Vagina (tissue), 2 donors: ENCODE data around the gene EEF1AKMT3. TPM values are rescaled to one million over a fixed set of nuclear protein-coding genes. Genes with fewer than 3 reads are reported as not detected.

ENCODE experiments used
- DNase-seq, 2 donors: peaks; one replicate each; pipeline ENCODE4 v3.0.0-alpha.2; 2017; ENCODE audit errors: extremely low spot score in 2 of 2
- H3K27ac ChIP-seq: fragments of 200-600 bp; sonication (generic); one replicate; pipeline ENCODE4 v1.5.1; 2019
- H3K27me3 ChIP-seq: fragments of 200-600 bp; sonication (generic); one replicate; pipeline ENCODE4 v1.5.1; 2019
- H3K36me3 ChIP-seq, 2 donors: fragments of 200-600 bp; sonication (generic); one replicate each; pipeline ENCODE4 v1.5.1; 2017 to 2019
- H3K4me1 ChIP-seq: fragments of 200-600 bp; sonication (generic); one replicate; pipeline ENCODE4 v1.5.1; 2019
- H3K4me3 ChIP-seq, 2 donors: fragments of 200-600 bp; sonication (generic); 1 replicate in 1 of 2; 2 replicates in 1 of 2; pipeline ENCODE4 v1.5.1; 2016 to 2019
- H3K9me3 ChIP-seq: fragments of 200-600 bp; sonication (generic); one replicate; pipeline ENCODE4 v1.5.1; 2019
- POLR2A ChIP-seq, 2 donors: fragments of 450-650 bp; IDR thresholded peaks; one replicate each; pipeline ENCODE4 v1.6.1; 2017; ENCODE audit warnings: antibody characterized with exemption in 2 of 2, mild to moderate bottlenecking in 2 of 2, moderate library complexity in 2 of 2
- POLR2AphosphoS5 ChIP-seq, 2 donors: sonication (generic); formaldehyde crosslinking; IDR thresholded peaks; one replicate each; pipeline ENCODE4 v1.9.0; 2017; ENCODE audit warnings: antibody characterized with exemption in 2 of 2, mild to moderate bottlenecking in 2 of 2, low read depth in 1 of 2; ENCODE audit not compliant: insufficient read depth in 1 of 2
- intact Hi-C: fragments of 100-400 bp; cut with DNase I; formaldehyde crosslinking; loops from one replicate; pipeline ENCODE4 v1.15.1; 2023
- total RNA-seq: library from RNA; depleted of rRNA; stranded (reverse); fragments of >200 nt; gene quantifications from one replicate; pipeline ENCODE4 v1.2.3, GENCODE V29; 2016
- TF ChIP-seq, protein P1 (sequence below), 3 experiments: fragments of 450-650 bp in 2 of 3; fragments of 200-600 bp in 1 of 3; sonication (generic) in 1 of 3; IDR thresholded peaks; one replicate each; pipeline ENCODE4 v1.5.1; 2017 to 2019; ENCODE audit warnings: antibody characterized with exemption in 3 of 3, mild to moderate bottlenecking in 2 of 3, moderate library complexity in 2 of 3

EEF1AKMT3 gene
- total RNA-seq, 1 donor from 2014 or later: 9.3 TPM

DNA sequence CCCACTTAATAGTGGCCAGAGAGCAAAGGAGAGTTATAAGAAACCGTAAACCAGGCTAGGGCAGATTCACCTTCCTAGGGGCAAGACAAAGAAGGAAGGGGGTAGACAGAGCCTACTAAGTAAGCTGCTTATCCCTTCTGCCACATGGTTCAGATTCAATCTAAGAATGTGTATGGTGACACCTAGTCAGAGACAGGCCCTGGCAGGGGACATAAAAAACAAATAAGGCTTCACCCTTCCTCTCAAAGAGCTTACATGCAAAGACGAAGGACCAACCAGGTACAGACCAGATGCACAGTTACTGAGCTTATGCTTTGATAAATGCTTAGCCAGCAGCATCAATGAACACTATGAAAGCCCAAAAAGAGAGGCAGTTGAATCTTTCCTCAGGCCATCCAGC lies 10.0 kb upstream of the EEF1AKMT3 start:
- peaks cover 20% of the 10 kb centered on the region for H3K27me3 ChIP-seq
- H3K36me3 ChIP-seq: no peaks in the 10 kb centered on the region
- intact Hi-C loops: no loop called here

DNA sequence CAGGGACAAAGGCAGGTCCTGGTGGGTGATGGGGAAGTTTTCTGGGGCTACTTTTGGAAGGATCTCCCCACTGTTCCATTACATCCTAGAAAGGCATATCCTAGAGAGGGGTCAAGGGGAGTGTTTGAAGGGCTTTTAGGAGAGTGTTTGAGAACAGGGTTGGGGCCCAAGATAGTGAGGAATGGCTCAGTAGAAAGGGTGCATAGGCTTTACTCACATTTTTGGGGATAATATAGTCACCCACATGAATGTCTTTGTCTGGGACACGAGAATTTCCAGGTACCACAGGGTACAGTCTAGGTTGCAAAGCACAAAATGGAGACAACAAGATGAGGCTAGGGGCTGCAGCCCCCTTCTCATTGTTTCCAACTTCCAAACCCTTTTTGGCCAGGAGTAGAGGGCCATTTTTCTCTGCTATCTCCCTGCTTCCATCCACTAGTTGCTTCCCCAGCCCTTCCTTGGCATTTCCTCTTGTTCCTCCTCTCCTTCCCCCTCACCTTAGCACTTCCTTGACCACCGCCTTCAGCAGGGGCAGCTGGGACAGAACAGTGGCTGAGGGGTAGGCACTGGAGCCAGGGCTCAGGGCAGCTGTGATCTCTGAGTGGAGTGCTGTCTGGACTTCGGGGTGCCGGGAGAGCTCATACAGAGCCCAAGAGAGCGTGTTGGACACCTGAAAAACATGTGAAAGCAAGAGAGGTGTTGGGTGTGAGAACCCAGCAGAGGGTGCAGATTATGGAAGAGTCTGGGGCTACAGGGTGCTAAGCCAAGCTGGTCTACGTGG lies 8.3 kb upstream of the EEF1AKMT3 start:
- peaks cover 20% of the 10 kb centered on the region for H3K27me3 ChIP-seq
- intact Hi-C loops: no loop called here
- TF ChIP-seq, protein P1, sequence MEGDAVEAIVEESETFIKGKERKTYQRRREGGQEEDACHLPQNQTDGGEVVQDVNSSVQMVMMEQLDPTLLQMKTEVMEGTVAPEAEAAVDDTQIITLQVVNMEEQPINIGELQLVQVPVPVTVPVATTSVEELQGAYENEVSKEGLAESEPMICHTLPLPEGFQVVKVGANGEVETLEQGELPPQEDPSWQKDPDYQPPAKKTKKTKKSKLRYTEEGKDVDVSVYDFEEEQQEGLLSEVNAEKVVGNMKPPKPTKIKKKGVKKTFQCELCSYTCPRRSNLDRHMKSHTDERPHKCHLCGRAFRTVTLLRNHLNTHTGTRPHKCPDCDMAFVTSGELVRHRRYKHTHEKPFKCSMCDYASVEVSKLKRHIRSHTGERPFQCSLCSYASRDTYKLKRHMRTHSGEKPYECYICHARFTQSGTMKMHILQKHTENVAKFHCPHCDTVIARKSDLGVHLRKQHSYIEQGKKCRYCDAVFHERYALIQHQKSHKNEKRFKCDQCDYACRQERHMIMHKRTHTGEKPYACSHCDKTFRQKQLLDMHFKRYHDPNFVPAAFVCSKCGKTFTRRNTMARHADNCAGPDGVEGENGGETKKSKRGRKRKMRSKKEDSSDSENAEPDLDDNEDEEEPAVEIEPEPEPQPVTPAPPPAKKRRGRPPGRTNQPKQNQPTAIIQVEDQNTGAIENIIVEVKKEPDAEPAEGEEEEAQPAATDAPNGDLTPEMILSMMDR (IDR thresholded peaks at IDR 0.05): no peak
- TF ChIP-seq POLR2AphosphoS5 (IDR thresholded peaks at IDR 0.05; ENCODE audit: insufficient read depth in 1 of 2, low read depth in 1 of 2) (no peak), POLR2A (IDR thresholded peaks at IDR 0.05) (no peak)
- H3K36me3 ChIP-seq: peaks cover 0 to 4% of the 10 kb centered on the region in 2 donors
- H3K27ac ChIP-seq: no peak overlapping the region
- peaks cover 26% of the 10 kb centered on the region for H3K4me1 ChIP-seq
- DNase-seq: no peak
- no peaks in the 10 kb centered on the region for H3K9me3 ChIP-seq
- H3K4me3 ChIP-seq: no peak overlapping the region

More for the DNA sequence above, 10.0 kb upstream of the EEF1AKMT3 start:
- DNase-seq: no peak
- no peak overlapping the region for H3K27ac ChIP-seq
- H3K9me3 ChIP-seq: no peaks in the 10 kb centered on the region
- no peak overlapping the region for H3K4me3 ChIP-seq
- peaks cover 26% of the 10 kb centered on the region for H3K4me1 ChIP-seq
- TF ChIP-seq, protein P1 (IDR thresholded peaks at IDR 0.05): no peak
- TF ChIP-seq POLR2A (IDR thresholded peaks at IDR 0.05) (no peak), POLR2AphosphoS5 (IDR thresholded peaks at IDR 0.05; ENCODE audit: insufficient read depth in 1 of 2, low read depth in 1 of 2) (no peak)

DNA sequence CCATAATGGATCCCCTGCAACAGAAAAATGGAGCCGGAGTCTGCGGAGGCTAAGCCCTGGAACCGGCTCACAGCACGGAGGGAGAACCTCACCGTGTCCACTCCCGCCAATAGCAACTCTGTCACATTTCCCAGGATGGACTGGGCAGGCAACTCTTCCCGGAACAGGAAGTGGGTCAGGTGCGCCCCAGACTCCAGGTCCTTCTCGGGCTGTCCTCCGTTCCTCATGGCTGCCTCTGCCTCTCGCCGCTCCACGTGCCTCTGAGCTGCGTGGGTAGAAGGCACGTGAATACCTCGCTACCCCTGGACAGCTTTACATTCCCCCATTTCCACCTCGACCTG lies 7.8 kb upstream of the EEF1AKMT3 start:
- Histone ChIP-seq H3K27me3 (peaks cover 20% of the 10 kb centered on the region), H3K4me3 (peak overlapping the region; percentile 36 to 37)
- TF ChIP-seq, protein P1 (IDR thresholded peaks at IDR 0.05): no peak
- TF ChIP-seq POLR2AphosphoS5 (IDR thresholded peaks at IDR 0.05; ENCODE audit: insufficient read depth in 1 of 2, low read depth in 1 of 2): no peak
- no peak for TF ChIP-seq POLR2A (IDR thresholded peaks at IDR 0.05)

DNA sequence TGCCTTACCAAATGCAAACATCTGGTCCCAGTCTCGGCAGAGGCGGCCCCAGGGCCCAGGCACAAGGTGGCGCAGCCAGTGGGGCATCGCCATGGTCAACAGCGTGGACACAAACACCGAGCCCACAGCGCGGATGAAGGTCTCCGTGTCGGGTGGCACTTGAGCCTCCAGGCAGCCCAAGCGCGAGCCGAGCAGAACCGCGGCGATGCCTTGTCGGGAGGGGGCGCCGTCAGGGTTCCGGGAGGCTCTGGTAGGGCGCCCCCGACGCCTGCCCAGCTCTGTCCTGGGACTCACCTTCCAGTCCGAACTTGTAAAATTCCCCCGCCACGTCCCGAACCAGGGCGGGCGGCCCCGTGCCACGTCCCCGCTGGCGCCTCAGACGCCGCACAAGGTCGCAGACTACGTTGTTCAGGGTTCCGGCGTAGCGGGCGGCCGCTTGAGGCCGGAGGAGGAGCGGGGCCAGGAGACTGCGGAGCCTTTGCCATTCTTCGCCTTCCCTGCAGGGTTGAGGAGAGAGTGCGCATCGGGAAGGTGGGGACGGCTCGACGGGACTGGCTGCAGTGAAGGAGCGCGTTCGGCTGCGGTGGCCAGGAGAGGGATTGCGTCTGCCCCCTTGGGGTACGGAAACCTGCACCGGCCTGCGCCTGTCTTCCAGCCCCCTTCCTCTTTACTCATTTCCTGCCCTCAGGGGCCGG lies 7.3 kb upstream of the EEF1AKMT3 start:
- peaks cover 20% of the 10 kb centered on the region for H3K27me3 ChIP-seq
- H3K27ac ChIP-seq: no peak overlapping the region
- no peak for TF ChIP-seq POLR2A (IDR thresholded peaks at IDR 0.05)
- TF ChIP-seq, protein P1 (IDR thresholded peaks at IDR 0.05): no peak
- TF ChIP-seq POLR2AphosphoS5 (IDR thresholded peaks at IDR 0.05; ENCODE audit: insufficient read depth in 1 of 2, low read depth in 1 of 2): no peak
- peaks cover 26% of the 10 kb centered on the region for H3K4me1 ChIP-seq
- H3K4me3 ChIP-seq: peak overlapping the region; percentile 36 to 37
- intact Hi-C loops: no loop called here
- peaks cover 0 to 7% of the 10 kb centered on the region in 2 donors for H3K36me3 ChIP-seq
- H3K9me3 ChIP-seq: no peaks in the 10 kb centered on the region
- DNase-seq: no peak

More for the DNA sequence above, 7.8 kb upstream of the EEF1AKMT3 start:
- Histone ChIP-seq H3K36me3 (peaks cover 0 to 7% of the 10 kb centered on the region in 2 donors), H3K9me3 (no peaks in the 10 kb centered on the region), H3K4me1 (peaks cover 26% of the 10 kb centered on the region), H3K27ac (no peak overlapping the region)
- DNase-seq: no peak
- intact Hi-C loops: no loop called here
